HCT116 (cell line): Measurements from ENCODE around the gene EHMT1.

Experiments
- ATF3 ChIP-seq: IDR thresholded peaks from 2 replicates; pipeline ENCODE4 v1.6.1; 2012
- CEBPB ChIP-seq: IDR thresholded peaks from 2 replicates; pipeline ENCODE4 v1.6.1; 2012; ENCODE audit warnings: low read depth
- CTCF ChIP-seq, 3 experiments: fragments of 200-600 bp in 1 of 3; sonication (generic) in 1 of 3; IDR thresholded peaks in 2 of 3; conservative IDR thresholded peaks in 1 of 3; 2 replicates each; pipeline ENCODE4 v1.5.1; 2012 to 2017; ENCODE audit warnings: low read depth in 2 of 3, low read length in 2 of 3, antibody characterized with exemption in 1 of 3, borderline replicate concordance in 1 of 3, control low read depth in 1 of 3, mild to moderate bottlenecking in 1 of 3, mixed read lengths in 1 of 3, mixed run types in 1 of 3, moderate library complexity in 1 of 3; ENCODE audit not compliant: insufficient read depth in 1 of 3
- ELF1 ChIP-seq: IDR thresholded peaks from 2 replicates; pipeline ENCODE4 v1.6.1; 2012; ENCODE audit warnings: low read depth, borderline replicate concordance
- EZH2 ChIP-seq: fragments of 200-600 bp; sonication (generic); IDR thresholded peaks from 2 replicates; pipeline ENCODE4 v1.6.1; 2017; ENCODE audit warnings: antibody characterized with exemption, mixed run types
- EZH2phosphoT487 ChIP-seq: fragments of 200-600 bp; IDR thresholded peaks from 2 replicates; pipeline ENCODE4 v1.6.1; 2018; ENCODE audit warnings: antibody characterized with exemption, borderline replicate concordance
- POLR2A ChIP-seq: IDR thresholded peaks from 2 replicates; pipeline ENCODE4 v1.7.0; 2011; ENCODE audit warnings: borderline replicate concordance; ENCODE audit not compliant: insufficient read depth, insufficient read length; ENCODE audit errors: extremely low read depth
- POLR2AphosphoS5 ChIP-seq: IDR thresholded peaks from 2 replicates; pipeline ENCODE4 v1.6.1; 2011; ENCODE audit warnings: mild to moderate bottlenecking, low read depth, low read length, moderate library complexity
- RAD21 ChIP-seq: IDR thresholded peaks from 2 replicates; pipeline ENCODE4 v1.6.1; 2012; ENCODE audit warnings: low read depth, mild to moderate bottlenecking
- REST ChIP-seq: IDR thresholded peaks from 2 replicates; pipeline ENCODE4 v1.6.1; 2012; ENCODE audit warnings: low read depth
- SIN3A ChIP-seq: IDR thresholded peaks from 2 replicates; pipeline ENCODE4 v1.6.1; 2012; ENCODE audit warnings: low read depth
- SP1 ChIP-seq: IDR thresholded peaks from 2 replicates; pipeline ENCODE4 v1.6.1; 2012; ENCODE audit warnings: low read depth
- ZFX ChIP-seq: fragments of 450-650 bp; IDR thresholded peaks from 2 replicates; pipeline ENCODE4 v1.6.1; 2017
- ZNF274 ChIP-seq: fragments of 200-500 bp; sonication (Bioruptor generic); IDR thresholded peaks from 2 replicates; pipeline ENCODE4 v1.6.1; 2014; ENCODE audit warnings: mild to moderate bottlenecking, low read depth, low read length, inconsistent platforms

- no peak for TF ChIP-seq CTCF (IDR thresholded peaks at IDR 0.05 in 2 of 3, conservative IDR thresholded peaks at IDR 0.05 in 1 of 3; ENCODE audit: borderline replicate concordance in 1 of 3, insufficient read depth in 1 of 3, low read depth in 2 of 3, low read length in 2 of 3)
- TF ChIP-seq POLR2A, result no peak
- TF ChIP-seq ELF1, result no peak
- TF ChIP-seq ZNF274, result no peak
- no peak for TF ChIP-seq SP1
- no peak for TF ChIP-seq EZH2
- no peak for TF ChIP-seq POLR2AphosphoS5
- no peak for TF ChIP-seq ZFX
- TF ChIP-seq EZH2phosphoT487, result no peak
- no peak for TF ChIP-seq RAD21
- no peak for TF ChIP-seq SIN3A
- TF ChIP-seq REST, result no peak
- TF ChIP-seq CEBPB, result no peak
- no peak for TF ChIP-seq ATF3
Observed at GRCh38 chr9:137751616-137752015, 132.8 kb downstream of the EHMT1 start.
